GM11168 (cell line): ENCODE data around the gene RPS29.

ENCODE experiments used
- in situ Hi-C: fragments of 300-500 bp; cut with MboI; formaldehyde crosslinking; loops from one replicate; pipeline ENCODE4 v1.12.0; 2022; ENCODE audit warnings: low sequenced_read_pairs; ENCODE audit not compliant: unreplicated experiment

Gene RPS29

GRCh38 chr14:49553106-49553505 lies 33.1 kb downstream of the RPS29 start:
- in situ Hi-C loops = no loop called here

DNA sequence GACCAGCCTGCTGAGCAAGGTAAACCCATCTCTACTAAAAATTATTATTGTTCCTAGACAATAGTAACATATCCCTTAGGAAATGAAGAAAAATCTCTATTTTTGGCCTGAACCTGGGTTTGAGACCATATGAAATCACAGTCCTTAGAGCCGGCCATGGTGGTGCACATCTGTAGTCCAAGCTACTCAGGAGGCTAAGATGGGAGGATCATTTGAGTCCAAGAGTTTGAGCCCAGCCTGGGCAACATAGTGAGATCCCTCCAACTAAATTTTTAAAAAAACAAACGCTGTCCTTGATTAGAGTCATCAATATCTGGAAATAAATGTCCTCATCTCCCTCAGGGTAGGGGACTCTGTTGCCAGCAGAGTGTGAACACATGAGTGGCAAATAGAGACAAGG lies 34.6 kb downstream of the RPS29 start:
- in situ Hi-C loops = no loop called here

DNA sequence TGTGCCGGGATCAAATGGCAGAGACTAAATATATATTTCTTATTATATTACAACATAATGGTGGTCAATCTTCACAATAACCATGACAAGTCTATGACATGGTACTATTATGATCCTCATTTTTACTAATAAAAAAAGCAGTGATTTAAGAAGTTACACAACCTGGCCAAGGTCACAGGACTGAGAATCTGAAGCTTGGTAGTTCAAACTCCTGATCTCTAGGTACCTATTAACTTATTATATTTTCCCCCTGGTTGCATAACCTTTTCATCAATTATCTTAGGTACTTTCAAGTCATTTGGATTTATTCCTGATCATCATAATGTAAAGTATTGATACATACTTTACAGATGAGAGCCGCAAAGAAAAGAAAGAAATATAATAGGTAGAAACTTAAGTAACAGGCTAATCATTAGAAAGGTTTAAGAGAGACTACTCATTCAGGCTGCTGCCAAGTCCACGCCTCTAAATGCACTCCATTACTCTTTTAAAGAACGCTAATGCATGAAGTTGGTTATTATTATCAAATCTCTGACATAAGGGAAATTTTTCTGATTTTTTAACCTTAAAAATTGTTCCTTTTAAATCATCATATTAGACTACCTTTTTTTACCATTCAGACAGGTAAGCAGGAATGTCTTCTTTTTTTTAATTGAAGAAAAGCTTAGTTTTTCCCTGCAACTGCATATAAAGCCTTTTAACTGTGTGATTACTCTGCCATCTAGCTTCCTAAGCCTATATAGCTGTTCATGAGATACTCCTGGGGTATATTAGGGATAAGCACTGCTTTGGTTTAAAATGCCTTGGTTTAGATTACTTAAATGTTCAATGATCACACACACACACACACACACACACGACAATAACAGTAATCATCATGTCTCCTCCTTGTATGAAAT lies 35.6 kb downstream of the RPS29 start:
- in situ Hi-C loops = no loop called here

DNA sequence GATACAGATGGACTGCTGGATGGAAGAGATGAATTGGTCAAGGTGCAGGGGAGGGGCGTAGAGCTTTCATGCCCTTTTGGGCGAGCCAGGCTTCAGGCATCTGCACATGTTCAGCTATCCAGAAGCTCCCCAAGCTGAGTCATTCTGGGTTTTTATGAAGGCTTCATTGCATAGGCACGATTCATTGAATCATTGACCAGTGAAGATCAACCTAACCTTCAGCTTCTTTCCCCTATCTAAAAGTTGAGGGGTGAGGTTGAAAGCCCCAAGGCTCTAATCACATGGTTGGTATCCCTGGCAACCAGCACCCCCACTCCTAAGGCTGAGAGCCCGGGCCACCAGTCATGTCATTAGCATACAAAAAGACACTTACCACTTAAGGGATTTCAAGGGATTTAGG lies 36.3 kb downstream of the RPS29 start:
- in situ Hi-C loops = no loop called here

- in situ Hi-C loops = no loop called here
Observed at GRCh38 chr14:49549446-49549845, 36.7 kb downstream of the RPS29 start.

DNA sequence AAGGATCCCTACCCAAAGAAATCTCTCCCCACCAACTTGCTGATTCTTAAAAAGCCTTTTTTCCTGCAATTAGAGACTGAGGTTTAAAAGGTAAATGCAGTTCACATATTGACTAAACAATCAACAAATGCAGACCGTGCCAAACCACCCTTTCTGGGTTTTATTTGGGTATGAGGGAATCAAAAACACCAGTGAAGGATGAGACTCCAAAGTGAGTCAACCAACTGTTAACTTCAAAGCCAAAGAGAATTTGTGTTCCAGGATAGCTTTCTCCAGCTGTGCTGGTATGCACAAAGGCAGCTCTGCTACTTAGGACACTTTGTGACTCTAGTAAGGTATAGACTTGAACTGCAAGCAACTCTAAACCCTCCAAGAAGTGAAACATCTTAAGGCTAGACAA lies 39.4 kb downstream of the RPS29 start:
- in situ Hi-C loops = no loop called here

DNA sequence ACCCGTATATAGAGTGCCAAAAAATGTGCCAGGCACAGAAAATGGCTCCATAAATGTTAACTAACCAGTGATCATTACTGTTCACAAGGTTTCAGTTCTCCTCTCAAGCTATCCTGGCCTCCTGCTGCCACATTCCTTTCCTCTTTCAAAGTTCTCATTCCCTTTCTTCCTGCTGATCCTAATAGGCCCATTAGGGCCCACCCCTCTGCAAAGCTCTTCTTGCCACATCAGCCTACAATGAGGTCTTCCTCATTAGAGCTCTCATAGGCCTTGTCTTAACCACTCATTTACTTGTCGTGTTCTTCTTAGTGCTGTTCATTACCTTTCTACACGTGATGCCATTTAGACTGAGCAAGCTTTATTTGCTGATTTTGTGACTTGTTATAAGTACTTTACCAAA lies 40.5 kb downstream of the RPS29 start:
- in situ Hi-C loops = no loop called here

DNA sequence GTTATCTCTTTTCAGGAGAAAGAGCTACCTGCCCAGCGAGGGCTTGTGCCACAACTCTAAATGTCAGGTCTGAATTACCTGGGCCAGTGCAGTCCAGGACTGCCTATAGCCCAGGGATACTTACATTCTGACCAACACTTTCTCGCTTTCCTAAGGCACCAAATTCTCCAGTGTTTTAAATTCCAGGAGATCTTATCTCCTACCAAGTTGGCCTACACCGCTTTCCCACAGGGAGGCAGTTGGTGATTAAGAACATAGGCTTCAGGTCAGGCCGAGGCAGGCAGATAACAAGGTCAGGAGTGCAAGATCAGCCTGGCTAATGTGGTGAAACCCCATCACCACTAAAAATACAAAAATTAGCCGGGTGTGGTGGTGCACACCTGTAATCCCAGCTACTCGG lies 41.1 kb downstream of the RPS29 start:
- in situ Hi-C loops = no loop called here

GRCh38 chr14:49541049-49541448 lies 45.1 kb downstream of the RPS29 start:
- in situ Hi-C loops = no loop called here

GRCh38 chr14:49538852-49539251 lies 47.3 kb downstream of the RPS29 start:
- in situ Hi-C loops = no loop called here
